ENCODE results near the gene SIM1.
"Not testable (repeated sequence)": the region's sequence is repeated elsewhere in the genome, so short reads cannot be mapped to it uniquely, and the experiment has no call there.

SIM1 gene

GRCh38 chr6:100366419-100366818 lies 98.3 kb downstream of the SIM1 start:
- H2AFZ ChIP-seq (ENCODE audit: low read depth, low read length) = no peak overlapping the region
- no peaks in the 10 kb centered on the region for H4K20me1 ChIP-seq (ENCODE audit: insufficient read depth, low read length)
- no peak overlapping the region for H3K9ac ChIP-seq (ENCODE audit: low read depth, low read length)
- no peak overlapping the region for H3K4me2 ChIP-seq (ENCODE audit: insufficient read depth, low read length)
- DNase-seq = no peak
- H3K9me3 ChIP-seq (ENCODE audit: insufficient read depth, low read length, severe bottlenecking) = no peaks in the 10 kb centered on the region
- no peaks in the 10 kb centered on the region for H3K27me3 ChIP-seq (ENCODE audit: insufficient read depth, low read length, poor library complexity)
- no peak for ATAC-seq (ENCODE audit: insufficient read depth, low read depth)
- H3K4me1 ChIP-seq (ENCODE audit: insufficient read depth, low read length) = peaks cover 11% of the 10 kb centered on the region
- H3K79me2 ChIP-seq (ENCODE audit: insufficient read depth, low read length) = no peaks in the 10 kb centered on the region
- no peaks in the 10 kb centered on the region for H3K36me3 ChIP-seq (ENCODE audit: insufficient read depth, low read length)
- TF ChIP-seq EZH2 (IDR thresholded peaks at IDR 0.05; ENCODE audit: borderline replicate concordance, low read depth, low read length, severe bottlenecking) = no peak
- no peak for TF ChIP-seq CTCF (IDR thresholded peaks at IDR 0.05; ENCODE audit: borderline replicate concordance, extremely low read depth, low read length, poor library complexity, severe bottlenecking)
- no peak overlapping the region for H3K27ac ChIP-seq (ENCODE audit: low read length)
- no peak overlapping the region for H3K4me3 ChIP-seq (ENCODE audit: low read depth in 1 of 2, low read length in 2 of 2)

- DNase-seq = no peak
These were observed 101.1 kb downstream of the SIM1 start for GRCh38 chr6:100363651-100364050.

GRCh38 chr6:100354736-100355641 lies 109.7 kb downstream of the SIM1 start:
- not testable (repeated sequence) for H3K4me3 ChIP-seq (ENCODE audit: low read depth in 1 of 2, low read length in 2 of 2); H3K4me1 ChIP-seq (ENCODE audit: insufficient read depth, low read length); H2AFZ ChIP-seq (ENCODE audit: low read depth, low read length)

More at GRCh38 chr6:100363651-100364050, 101.1 kb downstream of the SIM1 start:
- H4K20me1 ChIP-seq (ENCODE audit: insufficient read depth, low read length) = no peaks in the 10 kb centered on the region
- no peaks in the 10 kb centered on the region for H3K27me3 ChIP-seq (ENCODE audit: insufficient read depth, low read length, poor library complexity)
- H3K27ac ChIP-seq (ENCODE audit: low read length) = no peak overlapping the region
- H2AFZ ChIP-seq (ENCODE audit: low read depth, low read length) = no peak overlapping the region
- no peak overlapping the region for H3K4me2 ChIP-seq (ENCODE audit: insufficient read depth, low read length)
- no peaks in the 10 kb centered on the region for H3K36me3 ChIP-seq (ENCODE audit: insufficient read depth, low read length)
- H3K9ac ChIP-seq (ENCODE audit: low read depth, low read length) = no peak overlapping the region
- H3K9me3 ChIP-seq (ENCODE audit: insufficient read depth, low read length, severe bottlenecking) = no peaks in the 10 kb centered on the region
- H3K4me3 ChIP-seq (ENCODE audit: low read depth in 1 of 2, low read length in 2 of 2) = no peak overlapping the region
- ATAC-seq (ENCODE audit: insufficient read depth, low read depth) = no peak
- no peaks in the 10 kb centered on the region for H3K79me2 ChIP-seq (ENCODE audit: insufficient read depth, low read length)
- H3K4me1 ChIP-seq (ENCODE audit: insufficient read depth, low read length) = peaks cover 8% of the 10 kb centered on the region
- TF ChIP-seq EZH2 (IDR thresholded peaks at IDR 0.05; ENCODE audit: borderline replicate concordance, low read depth, low read length, severe bottlenecking) (no peak), CTCF (IDR thresholded peaks at IDR 0.05; ENCODE audit: borderline replicate concordance, extremely low read depth, low read length, poor library complexity, severe bottlenecking) (no peak)

GRCh38 chr6:100353276-100354015 lies 111.3 kb downstream of the SIM1 start:
- H3K9me3 ChIP-seq (ENCODE audit: insufficient read depth, low read length, severe bottlenecking) = no peaks in the 10 kb centered on the region

More at GRCh38 chr6:100354736-100355641, 109.7 kb downstream of the SIM1 start:
- not testable (repeated sequence) for H4K20me1 ChIP-seq (ENCODE audit: insufficient read depth, low read length); ATAC-seq (ENCODE audit: insufficient read depth, low read depth); H3K27me3 ChIP-seq (ENCODE audit: insufficient read depth, low read length, poor library complexity); H3K36me3 ChIP-seq (ENCODE audit: insufficient read depth, low read length); H3K4me2 ChIP-seq (ENCODE audit: insufficient read depth, low read length); H3K79me2 ChIP-seq (ENCODE audit: insufficient read depth, low read length); H3K9me3 ChIP-seq (ENCODE audit: insufficient read depth, low read length, severe bottlenecking); DNase-seq; H3K27ac ChIP-seq (ENCODE audit: low read length); H3K9ac ChIP-seq (ENCODE audit: low read depth, low read length)

More at GRCh38 chr6:100353276-100354015, 111.3 kb downstream of the SIM1 start:
- Histone ChIP-seq H3K4me2 (ENCODE audit: insufficient read depth, low read length) (no peak overlapping the region), H3K27ac (ENCODE audit: low read length) (no peak overlapping the region), H2AFZ (ENCODE audit: low read depth, low read length) (peak overlapping the region; percentile 29), H3K4me1 (ENCODE audit: insufficient read depth, low read length) (peaks cover 20% of the 10 kb centered on the region), H3K27me3 (ENCODE audit: insufficient read depth, low read length, poor library complexity) (no peaks in the 10 kb centered on the region), H3K4me3 (ENCODE audit: low read depth in 1 of 2, low read length in 2 of 2) (no peak overlapping the region), H4K20me1 (ENCODE audit: insufficient read depth, low read length) (no peaks in the 10 kb centered on the region), H3K36me3 (ENCODE audit: insufficient read depth, low read length) (no peaks in the 10 kb centered on the region), H3K9ac (ENCODE audit: low read depth, low read length) (no peak overlapping the region), H3K79me2 (ENCODE audit: insufficient read depth, low read length) (no peaks in the 10 kb centered on the region)
- TF ChIP-seq CTCF (IDR thresholded peaks at IDR 0.05; ENCODE audit: borderline replicate concordance, extremely low read depth, low read length, poor library complexity, severe bottlenecking) (no peak), EZH2 (IDR thresholded peaks at IDR 0.05; ENCODE audit: borderline replicate concordance, low read depth, low read length, severe bottlenecking) (no peak)
- ATAC-seq (ENCODE audit: insufficient read depth, low read depth) (no peak), DNase-seq (no peak)

All from DND-41 (cell line).